ENCODE measurements around the gene ZBTB40. TPM values are rescaled to one million over a fixed set of nuclear protein-coding genes. Genes with fewer than 3 reads are reported as not detected.

The ZBTB40 gene
- total RNA-seq, 1 donor from 2014 or later: 14.9 TPM

GRCh38 chr1:22450351-22451021, 1.2 kb upstream of the ZBTB40 start:
- H3K36me3 ChIP-seq: no peaks in the 10 kb centered on the region
- H3K79me2 ChIP-seq (ENCODE audit: low read depth): peaks cover 26% of the 10 kb centered on the region
- H3K4me3 ChIP-seq: no peak overlapping the region
- peaks cover 39% of the 10 kb centered on the region for H3K4me1 Mint-ChIP-seq
- no peak overlapping the region for H3K9ac ChIP-seq
- peaks cover 7% of the 10 kb centered on the region for H3K4me1 ChIP-seq
- no peaks in the 10 kb centered on the region for H3K9me3 Mint-ChIP-seq
- H3K4me3 Mint-ChIP-seq: peak overlapping the region; percentile 79
- H3K27me3 ChIP-seq: no peaks in the 10 kb centered on the region
- TF ChIP-seq EZH2 (IDR thresholded peaks at IDR 0.05): no peak
- H3K4me2 ChIP-seq: no peak overlapping the region
- no peaks in the 10 kb centered on the region for H3K36me3 Mint-ChIP-seq
- H3K27me3 Mint-ChIP-seq (ENCODE audit: insufficient read depth, low read depth): peaks cover 2% of the 10 kb centered on the region
- no peaks in the 10 kb centered on the region for H4K20me1 ChIP-seq (ENCODE audit: low read depth)
- H3F3A ChIP-seq (ENCODE audit: low read depth): peaks cover 20% of the 10 kb centered on the region
- H3K27ac ChIP-seq: no peak overlapping the region
- DNase-seq (ENCODE audit: low spot score): no peak
- peak overlapping the region; percentile 98 for H3K27ac Mint-ChIP-seq
- H2AFZ ChIP-seq (replicated peaks): peak overlapping the region; percentile 88
- no peaks in the 10 kb centered on the region for H3K9me3 ChIP-seq (ENCODE audit: low read depth)

- H3K36me3 ChIP-seq: no peaks in the 10 kb centered on the region
- no peak for TF ChIP-seq EZH2 (IDR thresholded peaks at IDR 0.05)
- no peak for TF ChIP-seq EZH2phosphoT487 (IDR thresholded peaks at IDR 0.05)
- no peak for TF ChIP-seq CTCF (IDR thresholded peaks at IDR 0.05)
- peaks cover 26% of the 10 kb centered on the region for H3K79me2 ChIP-seq (ENCODE audit: low read depth)
- H3K9ac ChIP-seq: peak overlapping the region; percentile 38
- no peaks in the 10 kb centered on the region for H3K27me3 ChIP-seq
- peaks cover 49% of the 10 kb centered on the region for H3K4me1 Mint-ChIP-seq
- peak overlapping the region; percentile 96 for H3K27ac Mint-ChIP-seq
- H3F3A ChIP-seq (ENCODE audit: low read depth): peaks cover 20% of the 10 kb centered on the region
- H4K20me1 ChIP-seq (ENCODE audit: low read depth): no peaks in the 10 kb centered on the region
- no peaks in the 10 kb centered on the region for H3K36me3 Mint-ChIP-seq
- no peaks in the 10 kb centered on the region for H3K9me3 ChIP-seq (ENCODE audit: low read depth)
- no peaks in the 10 kb centered on the region for H3K9me3 Mint-ChIP-seq
- DNase-seq (ENCODE audit: low spot score): no peak
- H3K27ac ChIP-seq: no peak overlapping the region
- H2AFZ ChIP-seq (replicated peaks): peak overlapping the region; percentile 88
- peak overlapping the region; percentile 92 for H3K4me3 Mint-ChIP-seq
- peak overlapping the region; percentile 89 for H3K4me3 ChIP-seq
- peaks cover 2% of the 10 kb centered on the region for H3K27me3 Mint-ChIP-seq (ENCODE audit: insufficient read depth, low read depth)
- H3K4me2 ChIP-seq: peak overlapping the region; percentile 88
- peaks cover 7% of the 10 kb centered on the region for H3K4me1 ChIP-seq
These were observed 868 bp downstream of the ZBTB40 start for GRCh38 chr1:22452481-22452957.

DNA sequence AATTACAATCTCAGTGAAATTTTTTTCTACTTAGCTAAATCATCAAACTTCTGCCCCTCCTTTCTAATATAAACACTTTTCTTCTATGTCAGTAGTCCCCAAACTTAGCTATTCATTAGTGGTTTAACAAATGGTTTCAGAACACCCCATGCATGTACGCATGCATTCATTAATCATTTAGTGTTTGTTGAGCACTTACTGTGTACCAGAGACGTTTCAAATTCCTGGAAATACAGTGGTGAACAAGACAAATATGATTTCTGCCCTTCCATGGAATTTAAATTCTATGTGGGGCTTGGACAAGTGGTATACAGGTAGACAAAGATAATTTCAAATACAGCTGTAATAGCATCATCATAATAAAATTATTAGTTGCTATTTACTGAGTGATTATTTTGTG, 1.5 kb downstream of the ZBTB40 start:
- Histone ChIP-seq H3K9ac (no peak overlapping the region), H2AFZ (replicated peaks) (no peak overlapping the region), H3K79me2 (ENCODE audit: low read depth) (peaks cover 29% of the 10 kb centered on the region), H3K4me3 (peak overlapping the region; percentile 89), H3K27ac (no peak overlapping the region), H4K20me1 (ENCODE audit: low read depth) (no peaks in the 10 kb centered on the region), H3K27me3 (no peaks in the 10 kb centered on the region), H3K9me3 (ENCODE audit: low read depth) (no peaks in the 10 kb centered on the region), H3K4me2 (peak overlapping the region; percentile 88), H3F3A (ENCODE audit: low read depth) (peaks cover 20% of the 10 kb centered on the region), H3K4me1 (peaks cover 7% of the 10 kb centered on the region), H3K36me3 (no peaks in the 10 kb centered on the region)
- no peak for TF ChIP-seq EZH2 (IDR thresholded peaks at IDR 0.05)
- no peak for TF ChIP-seq EZH2phosphoT487 (IDR thresholded peaks at IDR 0.05)
- no peak for TF ChIP-seq CTCF (IDR thresholded peaks at IDR 0.05)
- Mint-ChIP-seq H3K36me3 (no peaks in the 10 kb centered on the region), H3K27ac (peak overlapping the region; percentile 10), H3K4me1 (peaks cover 45% of the 10 kb centered on the region), H3K9me3 (no peaks in the 10 kb centered on the region), H3K27me3 (ENCODE audit: insufficient read depth, low read depth) (peaks cover 4% of the 10 kb centered on the region), H3K4me3 (peak overlapping the region; percentile 92)
- DNase-seq (ENCODE audit: low spot score): no peak

- Histone ChIP-seq H3K79me2 (ENCODE audit: low read depth) (peaks cover 40% of the 10 kb centered on the region), H2AFZ (replicated peaks) (no peak overlapping the region), H3K9ac (no peak overlapping the region), H3K4me3 (no peak overlapping the region), H3K4me1 (peaks cover 7% of the 10 kb centered on the region), H3K4me2 (no peak overlapping the region), H3K27ac (no peak overlapping the region), H3K27me3 (no peaks in the 10 kb centered on the region), H3K9me3 (ENCODE audit: low read depth) (no peaks in the 10 kb centered on the region), H3K36me3 (no peaks in the 10 kb centered on the region), H4K20me1 (ENCODE audit: low read depth) (no peaks in the 10 kb centered on the region), H3F3A (ENCODE audit: low read depth) (peaks cover 20% of the 10 kb centered on the region)
- no peak for TF ChIP-seq CTCF (IDR thresholded peaks at IDR 0.05)
- no peak for TF ChIP-seq EZH2 (IDR thresholded peaks at IDR 0.05)
- no peak for TF ChIP-seq EZH2phosphoT487 (IDR thresholded peaks at IDR 0.05)
- DNase-seq (ENCODE audit: low spot score): no peak
- Mint-ChIP-seq H3K36me3 (no peaks in the 10 kb centered on the region), H3K27me3 (ENCODE audit: insufficient read depth, low read depth) (peaks cover 4% of the 10 kb centered on the region), H3K9me3 (no peaks in the 10 kb centered on the region), H3K4me3 (peak overlapping the region; percentile 33), H3K4me1 (peaks cover 45% of the 10 kb centered on the region), H3K27ac (no peak overlapping the region)
These were observed 2.9 kb downstream of the ZBTB40 start for GRCh38 chr1:22454476-22455056.

All from neural progenitor cell (in vitro differentiated cells).